ENCODE measurements around the gene EDARADD. TPM values are rescaled to one million over a fixed set of nuclear protein-coding genes. Genes with fewer than 3 reads are reported as not detected.

The EDARADD gene
- polyA plus RNA-seq, 1 donor: 0.66 TPM

GRCh38 chr1:236511735-236512418 lies 117.8 kb downstream of the EDARADD start:
- no peaks in the 10 kb centered on the region for H3K9me3 ChIP-seq (ENCODE audit: control insufficient read depth, low read depth, low read length)
- WGBS (ENCODE audit: insufficient coverage, low lambda C conversion rate): 74% methylated on average over 7 of the region's 11 CpGs
- no peak for DNase-seq

GRCh38 chr1:236514703-236515442 lies 120.8 kb downstream of the EDARADD start:
- no peaks in the 10 kb centered on the region for H3K27me3 ChIP-seq (ENCODE audit: control insufficient read depth, insufficient read depth, low read length)
- H3K27ac ChIP-seq (ENCODE audit: low read length): no peak overlapping the region
- no peak for DNase-seq
- H3K9me3 ChIP-seq (ENCODE audit: control insufficient read depth, low read depth, low read length): no peaks in the 10 kb centered on the region
- H3K4me1 ChIP-seq (ENCODE audit: control insufficient read depth, insufficient read depth, low read length): peaks cover 1% of the 10 kb centered on the region
- H3K4me3 ChIP-seq (ENCODE audit: low read length): no peak overlapping the region
- WGBS (ENCODE audit: insufficient coverage, low lambda C conversion rate): no CpG with 5 or more reads among the region's 4 CpGs
- no peaks in the 10 kb centered on the region for H3K36me3 ChIP-seq (ENCODE audit: control insufficient read depth, insufficient read depth, low read length)

More at GRCh38 chr1:236511735-236512418, 117.8 kb downstream of the EDARADD start:
- no peak overlapping the region for H3K27ac ChIP-seq (ENCODE audit: low read length)
- H3K27me3 ChIP-seq (ENCODE audit: control insufficient read depth, insufficient read depth, low read length): no peaks in the 10 kb centered on the region
- H3K4me3 ChIP-seq (ENCODE audit: low read length): no peak overlapping the region
- peaks cover 7% of the 10 kb centered on the region for H3K4me1 ChIP-seq (ENCODE audit: control insufficient read depth, insufficient read depth, low read length)
- no peaks in the 10 kb centered on the region for H3K36me3 ChIP-seq (ENCODE audit: control insufficient read depth, insufficient read depth, low read length)

DNA sequence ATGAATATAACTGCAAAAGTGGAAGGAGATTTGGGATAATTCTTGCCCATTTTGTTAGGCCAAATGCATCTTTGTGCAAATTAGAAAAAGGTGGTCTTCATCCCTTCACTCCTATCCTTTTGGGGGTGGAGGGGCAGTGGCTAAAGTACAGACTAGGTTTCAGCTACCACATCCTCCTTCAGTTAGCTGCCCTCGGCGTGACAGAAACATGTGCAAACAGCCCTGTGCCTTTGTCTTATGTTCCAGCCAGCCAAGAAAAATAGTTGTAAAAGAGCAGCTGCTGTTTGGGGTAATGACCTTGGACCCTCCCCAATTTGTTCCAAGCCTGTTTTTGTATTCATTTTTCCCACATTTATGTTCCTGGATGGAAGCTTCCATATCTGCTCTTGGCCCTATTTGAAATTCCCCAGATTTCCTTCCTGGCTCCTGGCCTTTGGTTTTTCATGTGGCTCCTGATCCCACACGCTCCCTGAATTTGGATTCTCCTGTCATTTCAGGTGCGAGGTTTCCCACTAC lies 121.4 kb downstream of the EDARADD start:
- Histone ChIP-seq H3K4me3 (ENCODE audit: low read length) (no peak overlapping the region), H3K36me3 (ENCODE audit: control insufficient read depth, insufficient read depth, low read length) (no peaks in the 10 kb centered on the region), H3K4me1 (ENCODE audit: control insufficient read depth, insufficient read depth, low read length) (no peaks in the 10 kb centered on the region), H3K9me3 (ENCODE audit: control insufficient read depth, low read depth, low read length) (no peaks in the 10 kb centered on the region), H3K27me3 (ENCODE audit: control insufficient read depth, insufficient read depth, low read length) (no peaks in the 10 kb centered on the region), H3K27ac (ENCODE audit: low read length) (no peak overlapping the region)
- 67% methylated on average over 1 of the region's 4 CpGs for WGBS (ENCODE audit: insufficient coverage, low lambda C conversion rate)
- no peak for DNase-seq

- DNase-seq: peak in 1 of 2 donors; percentile 19
- Histone ChIP-seq H3K4me3 (ENCODE audit: low read length) (no peak overlapping the region), H3K36me3 (ENCODE audit: control insufficient read depth, insufficient read depth, low read length) (no peaks in the 10 kb centered on the region), H3K27ac (ENCODE audit: low read length) (no peak overlapping the region), H3K27me3 (ENCODE audit: control insufficient read depth, insufficient read depth, low read length) (no peaks in the 10 kb centered on the region), H3K9me3 (ENCODE audit: control insufficient read depth, low read depth, low read length) (no peaks in the 10 kb centered on the region), H3K4me1 (ENCODE audit: control insufficient read depth, insufficient read depth, low read length) (no peaks in the 10 kb centered on the region)
- WGBS (ENCODE audit: insufficient coverage, low lambda C conversion rate): 10% methylated on average over 2 of the region's 8 CpGs
Measured at GRCh38 chr1:236516929-236517704, 123.0 kb downstream of the EDARADD start.

- Histone ChIP-seq H3K9me3 (ENCODE audit: control insufficient read depth, low read depth, low read length) (no peaks in the 10 kb centered on the region), H3K36me3 (ENCODE audit: control insufficient read depth, insufficient read depth, low read length) (no peaks in the 10 kb centered on the region), H3K4me1 (ENCODE audit: control insufficient read depth, insufficient read depth, low read length) (no peaks in the 10 kb centered on the region), H3K27me3 (ENCODE audit: control insufficient read depth, insufficient read depth, low read length) (no peaks in the 10 kb centered on the region), H3K27ac (ENCODE audit: low read length) (no peak overlapping the region), H3K4me3 (ENCODE audit: low read length) (no peak overlapping the region)
- DNase-seq: no peak
- 86% methylated on average over 1 of the region's 5 CpGs for WGBS (ENCODE audit: insufficient coverage, low lambda C conversion rate)
Measured at GRCh38 chr1:236518322-236518721, 124.2 kb downstream of the EDARADD start.

GRCh38 chr1:236520445-236521005 lies 126.4 kb downstream of the EDARADD start:
- no peak for DNase-seq
- no peaks in the 10 kb centered on the region for H3K27me3 ChIP-seq (ENCODE audit: control insufficient read depth, insufficient read depth, low read length)
- peaks cover 3% of the 10 kb centered on the region for H3K4me1 ChIP-seq (ENCODE audit: control insufficient read depth, insufficient read depth, low read length)
- H3K4me3 ChIP-seq (ENCODE audit: low read length): no peak overlapping the region
- WGBS (ENCODE audit: insufficient coverage, low lambda C conversion rate): 60% methylated on average over 2 of the region's 4 CpGs
- no peaks in the 10 kb centered on the region for H3K36me3 ChIP-seq (ENCODE audit: control insufficient read depth, insufficient read depth, low read length)
- no peak overlapping the region for H3K27ac ChIP-seq (ENCODE audit: low read length)
- no peaks in the 10 kb centered on the region for H3K9me3 ChIP-seq (ENCODE audit: control insufficient read depth, low read depth, low read length)

GRCh38 chr1:236522937-236523703 lies 129.0 kb downstream of the EDARADD start:
- DNase-seq: peak; percentile 40 to 77
- H3K4me1 ChIP-seq (ENCODE audit: control insufficient read depth, insufficient read depth, low read length): peaks cover 3% of the 10 kb centered on the region
- H3K27ac ChIP-seq (ENCODE audit: low read length): peak overlapping the region; percentile 87
- no peaks in the 10 kb centered on the region for H3K9me3 ChIP-seq (ENCODE audit: control insufficient read depth, low read depth, low read length)
- peak overlapping the region; percentile 81 for H3K4me3 ChIP-seq (ENCODE audit: low read length)
- WGBS (ENCODE audit: insufficient coverage, low lambda C conversion rate): 0% methylated on average over 2 of the region's 26 CpGs
- H3K27me3 ChIP-seq (ENCODE audit: control insufficient read depth, insufficient read depth, low read length): no peaks in the 10 kb centered on the region
- H3K36me3 ChIP-seq (ENCODE audit: control insufficient read depth, insufficient read depth, low read length): peaks cover 15% of the 10 kb centered on the region

DNA sequence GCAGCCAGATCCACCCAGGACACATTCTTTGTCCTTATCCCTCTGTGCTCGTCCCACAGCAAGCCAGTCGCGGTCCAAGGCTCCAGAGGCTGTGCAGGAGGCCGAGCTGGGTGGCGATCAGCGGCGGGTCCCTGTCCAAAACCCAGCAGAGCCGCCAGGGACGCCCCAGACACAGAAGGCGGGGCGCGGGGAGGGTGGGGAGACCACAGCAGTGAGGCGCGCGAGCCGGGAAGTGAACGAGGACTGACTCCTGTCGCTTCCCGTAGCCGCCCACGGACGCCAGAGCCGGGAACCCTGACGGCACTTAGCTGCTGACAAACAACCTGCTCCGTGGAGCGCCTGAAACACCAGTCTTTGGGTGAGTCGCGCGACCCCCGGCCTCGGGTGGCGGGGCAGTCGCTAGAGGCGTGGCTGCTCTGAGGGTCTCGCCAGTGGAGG lies 129.6 kb downstream of the EDARADD start, which contains the start of gene LGALS8:
Gene LGALS8 (plus strand): TSS at position 279 of the 438 bp plus-strand sequence. CDS start 2,089 bp downstream, outside the sequence.
- peak; percentile 69 to 89 for DNase-seq
- H3K36me3 ChIP-seq (ENCODE audit: control insufficient read depth, insufficient read depth, low read length): peaks cover 15% of the 10 kb centered on the region
- no peaks in the 10 kb centered on the region for H3K9me3 ChIP-seq (ENCODE audit: control insufficient read depth, low read depth, low read length)
- H3K27ac ChIP-seq (ENCODE audit: low read length): peak within 1 kb of the TSS; percentile 87
- WGBS (ENCODE audit: insufficient coverage, low lambda C conversion rate): no CpG with 5 or more reads among the region's 35 CpGs
- H3K4me1 ChIP-seq (ENCODE audit: control insufficient read depth, insufficient read depth, low read length): peaks cover 3% of the 10 kb centered on the region
- no peaks in the 10 kb centered on the region for H3K27me3 ChIP-seq (ENCODE audit: control insufficient read depth, insufficient read depth, low read length)
- peak within 1 kb of the TSS; percentile 81 for H3K4me3 ChIP-seq (ENCODE audit: low read length)

DNA sequence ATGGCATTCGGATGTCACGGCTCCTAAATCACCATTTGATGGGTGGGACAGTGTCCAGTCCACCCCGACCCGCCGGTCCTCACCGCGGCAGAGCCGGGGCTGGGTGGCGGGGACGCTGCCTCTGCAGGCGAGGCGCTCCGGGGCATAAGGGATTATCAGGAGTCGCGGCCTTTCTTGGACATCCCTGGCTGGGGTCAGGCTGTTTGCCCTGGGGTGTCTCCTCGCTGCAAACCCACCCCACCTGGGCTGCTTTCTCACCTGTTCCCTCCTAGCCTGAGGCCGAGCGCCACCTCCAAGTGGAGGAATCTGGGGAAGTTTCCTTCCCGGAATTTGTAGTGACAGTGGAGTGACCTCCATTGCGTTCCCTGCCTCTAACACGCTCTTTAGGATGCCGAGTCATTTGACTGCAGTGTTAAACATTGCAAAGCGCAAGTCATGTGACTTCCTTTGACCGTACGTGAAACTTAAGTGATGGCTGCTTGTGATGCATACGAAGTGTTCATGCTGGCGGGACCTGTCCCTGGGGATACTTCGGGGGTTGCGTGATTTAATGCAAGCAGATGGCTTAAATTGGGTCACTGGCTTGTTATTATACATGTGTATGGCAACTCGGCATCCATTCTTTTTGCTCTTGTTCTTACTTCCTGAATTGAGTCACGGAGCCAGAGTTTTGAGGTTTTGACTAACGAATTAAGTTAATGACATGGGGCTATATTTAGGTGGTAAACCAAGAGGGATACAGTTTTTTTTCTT lies 130.2 kb downstream of the EDARADD start:
- Histone ChIP-seq H3K4me3 (ENCODE audit: low read length) (peak overlapping the region; percentile 81), H3K27me3 (ENCODE audit: control insufficient read depth, insufficient read depth, low read length) (no peaks in the 10 kb centered on the region), H3K4me1 (ENCODE audit: control insufficient read depth, insufficient read depth, low read length) (peaks cover 3% of the 10 kb centered on the region), H3K27ac (ENCODE audit: low read length) (peak overlapping the region; percentile 87), H3K9me3 (ENCODE audit: control insufficient read depth, low read depth, low read length) (no peaks in the 10 kb centered on the region), H3K36me3 (ENCODE audit: control insufficient read depth, insufficient read depth, low read length) (peaks cover 15% of the 10 kb centered on the region)
- DNase-seq: peak; percentile 77 to 90
- 0% methylated on average over 2 of the region's 32 CpGs for WGBS (ENCODE audit: insufficient coverage, low lambda C conversion rate)

All from large intestine (tissue), 3 donors.